Karpas-422 (cell line): ENCODE data around the gene NFE2. TPM values are rescaled to one million over a fixed set of nuclear protein-coding genes. Genes with fewer than 3 reads are reported as not detected.

Experiments used
- DNase-seq: peaks from one replicate; pipeline ENCODE4 v3.0.0-alpha.2; 2015
- H2AFZ ChIP-seq: fragments of 200-600 bp; sonication (generic); 2 replicates; pipeline ENCODE4 v1.6.1; 2014; ENCODE audit warnings: antibody characterized with exemption, low read length, mixed read lengths
- H3K27ac ChIP-seq: fragments of 200-600 bp; sonication (generic); 2 replicates; pipeline ENCODE4 v1.5.1; 2014; ENCODE audit warnings: mild to moderate bottlenecking, low read length, moderate library complexity
- H3K27me3 ChIP-seq: fragments of 200-600 bp; sonication (generic); 2 replicates; pipeline ENCODE4 v1.6.1; 2014; ENCODE audit warnings: low read length, mixed read lengths
- H3K36me3 ChIP-seq: fragments of 200-600 bp; sonication (generic); 2 replicates; pipeline ENCODE4 v1.6.1; 2014; ENCODE audit warnings: low read length, mixed read lengths; ENCODE audit not compliant: insufficient read depth
- H3K4me1 ChIP-seq: fragments of 200-600 bp; sonication (generic); 2 replicates; pipeline ENCODE4 v1.6.1; 2014; ENCODE audit warnings: mild to moderate bottlenecking, low read length, mixed read lengths
- H3K4me2 ChIP-seq: fragments of 200-600 bp; sonication (generic); 2 replicates; pipeline ENCODE4 v1.6.1; 2014; ENCODE audit warnings: low read length, low read depth, mild to moderate bottlenecking; ENCODE audit not compliant: poor library complexity, severe bottlenecking
- H3K4me3 ChIP-seq: fragments of 200-600 bp; sonication (generic); 2 replicates; pipeline ENCODE4 v1.5.1; 2014; ENCODE audit warnings: mild to moderate bottlenecking, antibody characterized with exemption, low read length, mixed read lengths
- H3K79me2 ChIP-seq: fragments of 200-600 bp; sonication (generic); 2 replicates; pipeline ENCODE4 v1.6.1; 2014; ENCODE audit warnings: mild to moderate bottlenecking, low read length, mixed read lengths
- H3K9ac ChIP-seq: fragments of 200-600 bp; sonication (generic); 2 replicates; pipeline ENCODE4 v1.6.0; 2014; ENCODE audit warnings: low read length
- H3K9me2 ChIP-seq: fragments of 200-600 bp; sonication (generic), shearing (Covaris generic); replicated peaks from 2 replicates; pipeline ENCODE4 v1.6.0; 2014; ENCODE audit warnings: mild to moderate bottlenecking, low read length, moderate library complexity; ENCODE audit not compliant: insufficient read depth
- H3K9me3 ChIP-seq: fragments of 300-700, 200-600 bp; sonication (generic); 2 replicates; pipeline ENCODE4 v1.6.1; 2014; ENCODE audit warnings: low read length, mixed read lengths
- H4K20me1 ChIP-seq: fragments of 200-600 bp; sonication (generic); 2 replicates; pipeline ENCODE4 v1.6.1; 2014; ENCODE audit warnings: mild to moderate bottlenecking, antibody characterized with exemption, low read length, low read depth; ENCODE audit not compliant: insufficient read depth
- total RNA-seq: library from RNA; depleted of rRNA; stranded (reverse); fragments of >200 nt; shearing (Covaris generic); gene quantifications from 2 replicates; pipeline ENCODE4 v1.2.3, GENCODE V29; 2014; ENCODE audit warnings: low replicate concordance

Gene NFE2
- total RNA-seq, 1 experiment from 2014 or later = not detected

GRCh38 chr12:54276368-54276767, 24.4 kb downstream of the NFE2 start:
- Histone ChIP-seq H3K9me3 (no peaks in the 10 kb centered on the region), H3K4me2 (no peak overlapping the region), H2AFZ (no peak overlapping the region), H4K20me1 (peaks cover 7% of the 10 kb centered on the region), H3K4me1 (peaks cover 15% of the 10 kb centered on the region), H3K9me2 (no peaks in the 10 kb centered on the region), H3K27me3 (no peaks in the 10 kb centered on the region), H3K9ac (no peak overlapping the region), H3K4me3 (no peak overlapping the region), H3K79me2 (peaks cover 62% of the 10 kb centered on the region), H3K36me3 (peaks cover 37% of the 10 kb centered on the region), H3K27ac (no peak overlapping the region)
- DNase-seq = no peak

- H3K27me3 ChIP-seq = no peaks in the 10 kb centered on the region
- no peaks in the 10 kb centered on the region for H3K9me2 ChIP-seq
- no peak overlapping the region for H2AFZ ChIP-seq
- no peaks in the 10 kb centered on the region; the same call in 1 of the 2 replicates for H4K20me1 ChIP-seq
- no peak overlapping the region for H3K4me2 ChIP-seq
- H3K4me3 ChIP-seq = no peak overlapping the region
- peaks cover 45% of the 10 kb centered on the region for H3K79me2 ChIP-seq
- H3K27ac ChIP-seq = no peak overlapping the region
- no peak for DNase-seq
- peaks cover 25% of the 10 kb centered on the region; the same call in 1 of the 2 replicates for H3K36me3 ChIP-seq
- no peak overlapping the region for H3K9ac ChIP-seq
- H3K9me3 ChIP-seq = no peaks in the 10 kb centered on the region
- peaks cover 13% of the 10 kb centered on the region for H3K4me1 ChIP-seq
Measured at GRCh38 chr12:54273981-54274380, 26.8 kb downstream of the NFE2 start.

- Histone ChIP-seq H3K4me1 (no peaks in the 10 kb centered on the region), H3K4me2 (no peak overlapping the region), H3K27ac (peak overlapping the region; percentile 20; the same call in 1 of the 2 replicates), H3K79me2 (peaks cover 31% of the 10 kb centered on the region), H3K9me3 (no peaks in the 10 kb centered on the region), H3K9ac (no peak overlapping the region), H3K4me3 (no peak overlapping the region), H3K27me3 (no peaks in the 10 kb centered on the region), H3K36me3 (peaks cover 11% of the 10 kb centered on the region; the same call in 1 of the 2 replicates), H4K20me1 (no peaks in the 10 kb centered on the region; the same call in 1 of the 2 replicates), H3K9me2 (no peaks in the 10 kb centered on the region), H2AFZ (no peak overlapping the region)
- DNase-seq = no peak
Measured at GRCh38 chr12:54272214-54272613, 28.6 kb downstream of the NFE2 start.

GRCh38 chr12:54270345-54270744, 30.5 kb downstream of the NFE2 start:
- Histone ChIP-seq H3K4me3 (no peak overlapping the region), H3K9ac (no peak overlapping the region), H4K20me1 (no peaks in the 10 kb centered on the region; the same call in 1 of the 2 replicates), H3K27me3 (no peaks in the 10 kb centered on the region), H3K36me3 (peaks cover 11% of the 10 kb centered on the region; the same call in 1 of the 2 replicates), H2AFZ (no peak overlapping the region), H3K79me2 (peaks cover 12% of the 10 kb centered on the region), H3K27ac (no peak overlapping the region), H3K4me2 (no peak overlapping the region), H3K9me2 (no peaks in the 10 kb centered on the region), H3K4me1 (peaks cover 3% of the 10 kb centered on the region), H3K9me3 (no peaks in the 10 kb centered on the region)
- DNase-seq = no peak

GRCh38 chr12:54266852-54267251, 34.0 kb downstream of the NFE2 start:
- Histone ChIP-seq H3K79me2 (peaks cover 13% of the 10 kb centered on the region), H3K4me2 (no peak overlapping the region), H3K27ac (no peak overlapping the region)

GRCh38 chr12:54265364-54265812, 35.4 kb downstream of the NFE2 start:
- no peaks in the 10 kb centered on the region for H3K27me3 ChIP-seq
- H3K9ac ChIP-seq = no peak overlapping the region
- peaks cover 24% of the 10 kb centered on the region for H3K79me2 ChIP-seq
- no peaks in the 10 kb centered on the region for H3K9me3 ChIP-seq
- H3K36me3 ChIP-seq = no peaks in the 10 kb centered on the region
- H3K4me1 ChIP-seq = peaks cover 33% of the 10 kb centered on the region
- peak; percentile 40 for DNase-seq
- H3K9me2 ChIP-seq = no peaks in the 10 kb centered on the region
- H3K27ac ChIP-seq = peak overlapping the region; percentile 38
- no peak overlapping the region for H2AFZ ChIP-seq
- H4K20me1 ChIP-seq = no peaks in the 10 kb centered on the region
- no peak overlapping the region for H3K4me3 ChIP-seq
- H3K4me2 ChIP-seq = no peak overlapping the region

More at GRCh38 chr12:54266852-54267251, 34.0 kb downstream of the NFE2 start:
- H3K36me3 ChIP-seq = no peaks in the 10 kb centered on the region
- no peaks in the 10 kb centered on the region for H4K20me1 ChIP-seq
- H3K27me3 ChIP-seq = no peaks in the 10 kb centered on the region
- no peak overlapping the region for H3K9ac ChIP-seq
- H2AFZ ChIP-seq = no peak overlapping the region
- H3K9me3 ChIP-seq = no peaks in the 10 kb centered on the region
- H3K4me3 ChIP-seq = no peak overlapping the region
- H3K4me1 ChIP-seq = peaks cover 19% of the 10 kb centered on the region
- H3K9me2 ChIP-seq = no peaks in the 10 kb centered on the region
- DNase-seq = peak; percentile 40

GRCh38 chr12:54262403-54262925, 38.4 kb downstream of the NFE2 start:
- H3K9me3 ChIP-seq = no peaks in the 10 kb centered on the region
- H3K9me2 ChIP-seq = no peaks in the 10 kb centered on the region
- peak overlapping the region; percentile 2 for H3K4me2 ChIP-seq
- H3K79me2 ChIP-seq = peaks cover 39% of the 10 kb centered on the region
- peak; percentile 41 for DNase-seq
- H3K4me3 ChIP-seq = no peak overlapping the region
- peaks cover 62% of the 10 kb centered on the region for H3K4me1 ChIP-seq
- no peak overlapping the region for H2AFZ ChIP-seq
- H3K27ac ChIP-seq = peak overlapping the region; percentile 27
- H3K36me3 ChIP-seq = peaks cover 4% of the 10 kb centered on the region
- H3K27me3 ChIP-seq = no peaks in the 10 kb centered on the region
- H4K20me1 ChIP-seq = no peaks in the 10 kb centered on the region
- H3K9ac ChIP-seq = no peak overlapping the region

- H3K27ac ChIP-seq = peak overlapping the region; percentile 27
Measured at GRCh38 chr12:54261815-54262402, 38.9 kb downstream of the NFE2 start.

More at GRCh38 chr12:54261815-54262402, 38.9 kb downstream of the NFE2 start:
- Histone ChIP-seq H3K4me2 (peak overlapping the region; percentile 2), H3K9me3 (no peaks in the 10 kb centered on the region), H4K20me1 (no peaks in the 10 kb centered on the region), H3K27me3 (no peaks in the 10 kb centered on the region), H3K9ac (no peak overlapping the region), H2AFZ (no peak overlapping the region), H3K79me2 (peaks cover 40% of the 10 kb centered on the region), H3K9me2 (no peaks in the 10 kb centered on the region), H3K4me3 (no peak overlapping the region), H3K36me3 (peaks cover 9% of the 10 kb centered on the region), H3K4me1 (peaks cover 63% of the 10 kb centered on the region)
- no peak for DNase-seq
